SU-DHL-6 (cell line): ENCODE results near the gene PTPRE.

ENCODE experiments used
- H2AFZ ChIP-seq: fragments of 200-600 bp; sonication (generic); 2 replicates; pipeline ENCODE4 v1.6.1; 2014; ENCODE audit warnings: low read depth, mild to moderate bottlenecking, moderate library complexity, mixed read lengths, antibody characterized with exemption, low read length; ENCODE audit not compliant: severe bottlenecking
- H3F3A ChIP-seq: fragments of 200-600 bp; shearing (Covaris generic); 2 replicates; pipeline ENCODE4 v1.6.0; 2016; ENCODE audit warnings: antibody characterized with exemption, mild to moderate bottlenecking; ENCODE audit not compliant: insufficient read depth
- H3K27ac ChIP-seq: fragments of 200-600 bp; sonication (generic); 2 replicates; pipeline ENCODE4 v1.5.1; 2016; ENCODE audit warnings: low read depth, mild to moderate bottlenecking, low read length, moderate library complexity, mixed read lengths
- H3K27me3 ChIP-seq: fragments of 200-600 bp; sonication (generic), shearing (Covaris generic); 2 replicates; pipeline ENCODE4 v1.6.0; 2014; ENCODE audit warnings: mild to moderate bottlenecking, low read length
- H3K36me3 ChIP-seq: fragments of 200-600 bp; sonication (generic); 2 replicates; pipeline ENCODE4 v1.6.1; 2014; ENCODE audit warnings: mild to moderate bottlenecking, low read length, mixed read lengths
- H3K4me2 ChIP-seq: fragments of 300-600, 200-600 bp; shearing (Covaris generic), sonication (generic); 2 replicates; pipeline ENCODE4 v1.6.0; 2014; ENCODE audit warnings: low read length, low read depth, mild to moderate bottlenecking; ENCODE audit not compliant: poor library complexity, severe bottlenecking
- H3K4me3 ChIP-seq: fragments of 200-600 bp; sonication (generic); 2 replicates; pipeline ENCODE4 v1.5.1; 2014; ENCODE audit warnings: antibody characterized with exemption, low read length, mild to moderate bottlenecking, mixed read lengths; ENCODE audit not compliant: insufficient read depth, poor library complexity, severe bottlenecking
- H3K79me2 ChIP-seq: fragments of 200-600 bp; sonication (generic); 2 replicates; pipeline ENCODE4 v1.6.1; 2014; ENCODE audit warnings: mild to moderate bottlenecking, low read length, moderate library complexity; ENCODE audit not compliant: insufficient read depth
- H3K9ac ChIP-seq: fragments of 200-600 bp; sonication (generic); 2 replicates; pipeline ENCODE4 v1.7.0; 2014; ENCODE audit warnings: mild to moderate bottlenecking, low read length
- H3K9me2 ChIP-seq: fragments of 200-600 bp; sonication (generic); replicated peaks from 2 replicates; pipeline ENCODE4 v1.6.1; 2014; ENCODE audit warnings: low read length; ENCODE audit not compliant: insufficient read depth
- H3K9me3 ChIP-seq: fragments of 200-600 bp; sonication (generic); 2 replicates; pipeline ENCODE4 v1.6.1; 2014; ENCODE audit warnings: low read length, mixed read lengths; ENCODE audit not compliant: insufficient read depth
- H4K20me1 ChIP-seq: fragments of 200-600 bp; sonication (generic); 2 replicates; pipeline ENCODE4 v1.6.1; 2014; ENCODE audit warnings: low read depth, mild to moderate bottlenecking, antibody characterized with exemption, low read length, moderate library complexity, mixed read lengths
- CTCF ChIP-seq: fragments of 200-600 bp; sonication (generic); IDR thresholded peaks from one replicate; pipeline ENCODE4 v1.5.1; 2017; ENCODE audit warnings: antibody characterized with exemption, mild to moderate bottlenecking, low read length, moderate library complexity; ENCODE audit not compliant: insufficient read depth, poor library complexity, severe bottlenecking
- EZH2phosphoT487 ChIP-seq: fragments of 200-600 bp; sonication (generic), shearing (Covaris generic); conservative IDR thresholded peaks from 2 replicates; pipeline ENCODE4 v1.6.1; 2018; ENCODE audit warnings: mild to moderate bottlenecking, antibody characterized with exemption, low read length, moderate library complexity, mixed read lengths

The PTPRE gene

DNA sequence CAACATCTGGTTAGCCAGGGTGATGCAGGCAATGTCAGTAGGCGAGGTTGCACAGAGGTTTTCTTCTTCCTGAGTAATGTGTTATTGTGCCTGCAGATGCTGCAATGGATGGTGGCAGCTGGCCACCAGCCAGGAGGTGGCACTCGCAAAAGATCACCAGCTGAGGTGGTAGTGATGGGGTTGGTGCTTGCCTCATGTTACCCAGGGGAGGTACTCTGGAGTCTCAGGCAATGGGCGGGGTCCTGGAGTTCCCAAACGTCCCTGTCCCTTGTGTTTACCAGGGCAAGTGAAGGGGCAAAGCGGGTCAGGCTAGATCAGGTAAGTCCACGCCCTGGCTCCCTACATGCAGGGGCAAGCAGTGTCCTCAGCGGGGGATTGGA is 35.3 kb upstream of the PTPRE start:
- Histone ChIP-seq H3K36me3 (no peaks in the 10 kb centered on the region), H3K79me2 (no peaks in the 10 kb centered on the region), H3K4me2 (no peak overlapping the region), H3K27ac (no peak overlapping the region), H3F3A (no peaks in the 10 kb centered on the region), H2AFZ (no peak overlapping the region), H3K4me3 (no peak overlapping the region), H3K27me3 (no peaks in the 10 kb centered on the region), H3K9me2 (no peaks in the 10 kb centered on the region), H3K9me3 (no peaks in the 10 kb centered on the region), H3K9ac (no peak overlapping the region), H4K20me1 (no peaks in the 10 kb centered on the region)
- TF ChIP-seq EZH2phosphoT487 (no peak), CTCF (no peak)

- no peaks in the 10 kb centered on the region for H4K20me1 ChIP-seq
- no peaks in the 10 kb centered on the region for H3K79me2 ChIP-seq
- no peaks in the 10 kb centered on the region for H3K36me3 ChIP-seq
- no peaks in the 10 kb centered on the region for H3K27me3 ChIP-seq
- H3K4me3 ChIP-seq: no peak overlapping the region
- no peaks in the 10 kb centered on the region for H3F3A ChIP-seq
- H3K27ac ChIP-seq: no peak overlapping the region
- H3K9me2 ChIP-seq: no peaks in the 10 kb centered on the region
- no peaks in the 10 kb centered on the region for H3K9me3 ChIP-seq
- H3K4me2 ChIP-seq: no peak overlapping the region
- no peak for TF ChIP-seq CTCF
- TF ChIP-seq EZH2phosphoT487: no peak
- H2AFZ ChIP-seq: no peak overlapping the region
- H3K9ac ChIP-seq: no peak overlapping the region
Observed at GRCh38 chr10:127872011-127872761, 34.7 kb upstream of the PTPRE start.

DNA sequence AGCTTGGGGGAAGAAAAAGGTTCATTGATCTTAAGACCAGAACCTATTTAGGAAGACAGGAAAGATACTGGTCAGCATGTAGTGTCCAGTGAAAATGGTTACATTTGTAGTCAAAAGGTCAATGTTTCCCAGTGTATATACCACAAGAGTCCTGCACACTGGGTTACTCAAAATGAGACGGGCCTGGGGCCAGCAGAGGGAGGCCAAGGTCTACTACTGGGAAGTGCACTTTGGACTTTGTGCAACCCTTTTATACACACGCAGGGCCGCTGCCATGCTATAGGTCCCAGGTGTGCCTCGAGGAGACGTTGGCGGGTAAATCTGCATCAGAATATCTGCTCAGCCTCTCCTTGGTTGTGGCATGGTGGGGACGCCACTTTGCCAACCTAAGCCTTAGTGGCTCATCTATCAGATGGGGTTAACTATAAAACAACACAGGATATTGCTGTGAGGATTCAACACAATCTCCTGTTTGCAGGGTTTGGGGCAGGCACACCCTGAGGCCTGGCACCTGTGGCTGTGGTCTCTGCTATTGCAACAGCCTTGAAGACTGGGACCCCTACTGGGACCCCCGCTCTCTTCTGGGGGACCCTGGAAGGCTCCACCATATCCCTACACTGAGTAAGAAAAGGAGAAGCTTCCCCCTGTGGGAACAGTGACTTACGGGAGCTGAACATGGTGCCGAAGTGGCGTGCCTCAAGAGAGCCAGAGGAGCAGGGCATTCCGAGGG is 33.9 kb upstream of the PTPRE start:
- Histone ChIP-seq H4K20me1 (no peaks in the 10 kb centered on the region), H3K27me3 (no peaks in the 10 kb centered on the region), H3K4me2 (no peak overlapping the region), H3K27ac (no peak overlapping the region), H3K9ac (no peak overlapping the region), H3K9me2 (no peaks in the 10 kb centered on the region), H3K4me3 (no peak overlapping the region), H3K36me3 (no peaks in the 10 kb centered on the region), H3K9me3 (no peaks in the 10 kb centered on the region), H3K79me2 (no peaks in the 10 kb centered on the region), H2AFZ (no peak overlapping the region), H3F3A (no peaks in the 10 kb centered on the region)
- TF ChIP-seq EZH2phosphoT487 (no peak), CTCF (no peak)
